ENCODE data around the gene VPS51. TPM values are rescaled to one million over a fixed set of nuclear protein-coding genes. Genes with fewer than 3 reads are reported as not detected.
A peak's percentile ranks its signal among the peaks of the same experiment; 100 is the strongest.

The VPS51 gene
- total and polyA plus RNA-seq, 2 of the 4 experiments (the other 2 are of a cell fraction) = 56.3 to 113 TPM

- no peak overlapping the region for H4K8ac ChIP-seq (ENCODE audit: low read depth in 2 of 2, low read length in 2 of 2)
- H2BK120ac ChIP-seq (ENCODE audit: low read depth, low read length) = no peak overlapping the region
- POLR2A ChIA-PET (ENCODE audit: unreplicated experiment) = no interaction called here
- H3K9ac ChIP-seq (ENCODE audit: low read depth, low read length) = no peak overlapping the region
- in situ Hi-C loops (cut with MboI; ENCODE audit: low sequenced_read_pairs) = no loop called here
- peaks cover 18% of the 10 kb centered on the region for H4K20me1 ChIP-seq (ENCODE audit: insufficient read depth, low read length)
- dilution Hi-C loops (cut with HindIII; ENCODE audit: low sequenced_read_pairs, unreplicated experiment) = no loop called here
- no peak for DNase-seq
- H3K4me2 ChIP-seq (ENCODE audit: low read depth, low read length) = no peak overlapping the region
- no peak for TF ChIP-seq ELK1 (IDR thresholded peaks at IDR 0.05; ENCODE audit: borderline replicate concordance, low read depth, low read length)
- no peak for TF ChIP-seq CTCF (conservative IDR thresholded peaks at IDR 0.05; ENCODE audit: low read depth, low read length)
- TF ChIP-seq SMC3 (IDR thresholded peaks at IDR 0.05; ENCODE audit: low read depth, low read length) = no peak
- TF ChIP-seq CHD1 (IDR thresholded peaks at IDR 0.05; ENCODE audit: low read depth, low read length) = no peak
- no peak overlapping the region for H4K5ac ChIP-seq (ENCODE audit: low read depth, low read length)
- TSS peak; percentile 49 for BruUV-seq (replicated peaks)
- no peak overlapping the region for H2BK5ac ChIP-seq (ENCODE audit: low read depth, low read length, poor library complexity, severe bottlenecking)
- H3K4me1 ChIP-seq (ENCODE audit: control insufficient read depth, insufficient read depth, low read length) = no peaks in the 10 kb centered on the region
- peaks cover 23 to 61% of the 10 kb centered on the region in 2 experiments for H3K79me1 ChIP-seq (ENCODE audit: low read depth in 1 of 2, low read length in 2 of 2)
- no peak for ATAC-seq (ENCODE audit: low read depth)
- H2AK9ac ChIP-seq (replicated peaks; ENCODE audit: low read depth, low read length, poor library complexity) = no peak overlapping the region
- H3K4me3 ChIP-seq (ENCODE audit: insufficient read depth, low read depth, low read length) = no peak overlapping the region
- CTCF ChIA-PET = no interaction called here
- H3K23ac ChIP-seq (ENCODE audit: low read depth, low read length) = no peak overlapping the region
- no peak overlapping the region for H3K14ac ChIP-seq (replicated peaks; ENCODE audit: low read depth, low read length)
- no peak overlapping the region for H2BK20ac ChIP-seq (ENCODE audit: low read depth, low read length)
- WGBS, 2 experiments (ENCODE audit: extremely low coverage in 2 of 2, insufficient read length in 1 of 2) = 81% methylated on average over 4 of the region's 12 CpGs; no CpG with 5 or more reads in 1 of the 2 experiments
- H3K27me3 ChIP-seq (ENCODE audit: control insufficient read depth, insufficient read depth, low read length) = no peaks in the 10 kb centered on the region
- no peak overlapping the region for H4K91ac ChIP-seq (ENCODE audit: insufficient read depth, low read depth, low read length)
- H2AFZ ChIP-seq (replicated peaks; ENCODE audit: low read length, poor library complexity) = no peak overlapping the region
- no peak overlapping the region for H2BK15ac ChIP-seq (ENCODE audit: low read depth, low read length)
- H3K56ac ChIP-seq (ENCODE audit: extremely low read depth, insufficient read depth, low read length) = no peak overlapping the region
- H3K9me3 ChIP-seq (ENCODE audit: control insufficient read depth, insufficient read depth, low read length) = no peaks in the 10 kb centered on the region
- H3K9me1 ChIP-seq (ENCODE audit: insufficient read depth, low read length) = 0 out of 2 replicates have a peak, but pooled peaks cover 4% of the 10 kb centered on the region
- H3K27ac ChIP-seq (ENCODE audit: insufficient read depth, low read length) = no peak overlapping the region
- H3K4ac ChIP-seq (ENCODE audit: low read depth, low read length) = no peak overlapping the region
- H3K36me3 ChIP-seq (ENCODE audit: control insufficient read depth, insufficient read depth, low read length) = peaks cover 76% of the 10 kb centered on the region
- no peak overlapping the region for H3K18ac ChIP-seq (ENCODE audit: low read depth, low read length)
- no peak overlapping the region for H2AK5ac ChIP-seq (ENCODE audit: low read depth, low read length)
- intact Hi-C loops (cut with micrococcal nuclease) = no loop called here
These were observed 31.6 kb downstream of the VPS51 start for GRCh38 chr11:65127473-65128181.

Measured in IMR-90 (cell line).